ENCODE measurements around the gene CA5B. TPM values are rescaled to one million over a fixed set of nuclear protein-coding genes. Genes with fewer than 3 reads are reported as not detected.
"Not testable (repeated sequence)": the region's sequence is repeated elsewhere in the genome, so short reads cannot be mapped to it uniquely, and the experiment has no call there.

Gene CA5B
- total RNA-seq, 4 donors from 2014 or later: 7.2 to 14.0 (median 11.8) TPM

DNA sequence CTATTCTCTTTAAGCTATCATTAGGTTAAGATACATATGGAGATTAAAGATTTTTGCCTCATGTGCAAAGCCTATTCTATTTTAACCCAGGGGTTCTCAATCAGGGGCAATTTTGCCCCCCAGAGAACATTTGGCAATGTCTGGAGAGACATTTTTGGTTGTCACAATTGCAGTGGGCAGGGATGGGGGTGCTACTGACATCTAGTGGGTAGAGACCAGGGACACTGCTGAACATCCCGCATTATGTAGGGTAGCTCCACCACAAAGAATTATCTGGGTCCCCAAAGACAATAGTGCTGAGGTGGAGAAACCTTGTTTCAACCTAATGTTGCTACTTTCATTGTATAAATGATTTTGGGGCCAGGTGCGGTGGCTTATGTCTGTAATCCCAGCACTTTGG lies 13.2 kb upstream of the CA5B start:
- no peak for TF ChIP-seq CTCF (IDR thresholded peaks at IDR 0.05)
- H3K4me3 ChIP-seq (ENCODE audit: low read depth, poor library complexity, severe bottlenecking): no peak overlapping the region
- intact Hi-C loops (cut with DNase I; ENCODE audit: low total_unique reads): no loop called here
- no peak for DNase-seq (ENCODE audit: low spot score in 2 of 2)
- WGBS, 2 donors: 100% methylated on average over 2 of the region's 2 CpGs

- DNase-seq (ENCODE audit: low spot score in 2 of 2); H3K4me3 ChIP-seq (ENCODE audit: low read depth, poor library complexity, severe bottlenecking); intact Hi-C loops (cut with DNase I; ENCODE audit: low total_unique reads): not testable (repeated sequence)
- WGBS, 2 donors: 86 to 93% methylated on average over 4 of the region's 4 CpGs
These were observed 6.7 kb upstream of the CA5B start for GRCh38 chrX:15731368-15731767.

GRCh38 chrX:15737190-15737958 lies 696 bp upstream of the CA5B start:
- H3K4me3 ChIP-seq (ENCODE audit: low read depth, poor library complexity, severe bottlenecking): no peak overlapping the region
- TF ChIP-seq POLR2A (IDR thresholded peaks at IDR 0.05) (no peak), CTCF (IDR thresholded peaks at IDR 0.05) (no peak)
- DNase-seq (ENCODE audit: low spot score in 2 of 2): no peak
- WGBS, 2 donors: 7 to 19% methylated on average over 14 of the region's 14 CpGs
- intact Hi-C loops (cut with DNase I; ENCODE audit: low total_unique reads): no loop called here

DNA sequence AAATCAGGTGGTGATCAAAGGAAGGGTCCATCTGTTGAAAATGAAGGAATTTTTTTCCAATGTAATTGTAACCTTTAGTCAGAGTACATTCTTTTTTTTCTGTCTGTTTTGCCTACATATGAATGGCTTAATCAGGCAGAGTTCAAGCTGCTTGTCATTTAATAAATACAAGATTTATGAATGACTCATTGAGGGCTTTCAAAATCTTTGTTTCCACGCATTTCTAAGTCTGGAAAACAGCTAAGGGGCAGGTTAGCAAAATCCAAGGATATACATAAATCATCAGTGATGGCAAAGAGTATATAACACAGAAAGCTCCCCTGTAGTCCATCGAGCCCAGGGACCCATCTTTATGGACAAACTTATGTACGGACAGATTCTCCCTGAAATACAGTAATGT lies 1.8 kb downstream of the CA5B start:
- no peak overlapping the region for H3K4me3 ChIP-seq (ENCODE audit: low read depth, poor library complexity, severe bottlenecking)
- WGBS, 2 donors: 51 to 76% methylated on average over 3 of the region's 3 CpGs
- no peak for DNase-seq (ENCODE audit: low spot score in 2 of 2)
- TF ChIP-seq POLR2A (IDR thresholded peaks at IDR 0.05) (no peak), CTCF (IDR thresholded peaks at IDR 0.05) (no peak)
- intact Hi-C loops (cut with DNase I; ENCODE audit: low total_unique reads): no loop called here

DNA sequence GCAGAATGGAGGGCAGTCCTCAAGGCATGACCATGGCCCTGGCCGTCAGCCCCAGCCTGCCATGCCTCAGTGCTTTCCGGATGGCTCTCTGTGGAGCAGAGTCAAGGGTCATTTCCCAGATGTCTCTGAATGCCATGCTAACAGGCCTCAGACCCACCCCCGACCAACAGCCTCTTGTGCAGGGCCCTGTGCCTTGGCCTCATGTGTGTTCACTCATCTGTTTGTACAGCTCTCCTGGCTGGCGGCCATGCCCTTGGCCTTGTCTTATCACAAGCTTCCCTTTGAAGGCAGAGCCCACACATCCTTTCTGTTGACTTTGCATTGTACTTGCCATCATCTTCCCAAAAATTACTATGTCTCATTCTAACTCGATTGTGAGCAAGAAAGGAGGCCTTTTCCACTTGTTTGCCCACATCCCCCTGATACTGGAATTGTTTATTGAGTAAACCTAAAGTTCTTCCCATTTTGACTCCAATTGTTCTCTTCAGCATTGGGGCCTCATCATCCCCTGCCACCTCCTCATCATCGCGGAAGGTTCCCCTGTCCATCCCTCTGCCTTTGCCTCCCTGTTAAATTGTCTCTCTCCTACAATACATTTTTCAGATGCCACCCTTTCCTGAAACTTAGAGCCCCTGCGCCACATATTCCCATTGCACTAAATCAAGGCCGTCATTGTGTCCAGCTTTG lies 6.3 kb downstream of the CA5B start:
- intact Hi-C loops (cut with DNase I; ENCODE audit: low total_unique reads): no loop called here
- TF ChIP-seq POLR2A (IDR thresholded peaks at IDR 0.05): no peak
- TF ChIP-seq CTCF (IDR thresholded peaks at IDR 0.05): no peak
- DNase-seq (ENCODE audit: low spot score in 2 of 2): no peak
- no peak overlapping the region for H3K4me3 ChIP-seq (ENCODE audit: low read depth, poor library complexity, severe bottlenecking)
- 96 to 97% methylated on average over 7 to 9 of the region's 9 CpGs for WGBS, 2 donors

DNA sequence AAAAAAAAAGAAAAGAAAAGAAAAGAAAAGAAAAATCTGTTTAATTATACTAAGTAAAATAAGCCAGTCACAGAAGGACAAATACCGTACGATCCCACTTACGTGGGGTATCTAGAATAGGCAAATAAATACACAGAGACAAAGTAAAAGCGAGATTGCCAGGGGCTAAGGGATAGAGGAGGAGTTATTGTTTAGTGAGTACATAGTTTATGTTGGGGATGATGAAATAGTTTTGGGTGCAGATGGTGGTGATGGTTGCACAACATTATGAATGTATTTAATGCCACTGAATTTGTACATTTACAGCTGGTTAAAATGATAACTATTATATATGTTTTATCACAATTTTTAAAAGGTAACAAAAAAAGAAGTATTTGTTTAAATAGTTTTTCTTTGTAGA lies 7.1 kb downstream of the CA5B start:
- TF ChIP-seq POLR2A (IDR thresholded peaks at IDR 0.05) (no peak), CTCF (IDR thresholded peaks at IDR 0.05) (no peak)
- WGBS, 2 donors: 82 to 90% methylated on average over 4 of the region's 4 CpGs
- H3K4me3 ChIP-seq (ENCODE audit: low read depth, poor library complexity, severe bottlenecking): no peak overlapping the region
- intact Hi-C loops (cut with DNase I; ENCODE audit: low total_unique reads): no loop called here
- no peak for DNase-seq (ENCODE audit: low spot score in 2 of 2)

- WGBS, 2 donors: 77 to 84% methylated on average over 6 of the region's 6 CpGs
- DNase-seq (ENCODE audit: low spot score in 2 of 2); intact Hi-C loops (cut with DNase I; ENCODE audit: low total_unique reads); H3K4me3 ChIP-seq (ENCODE audit: low read depth, poor library complexity, severe bottlenecking): not testable (repeated sequence)
These were observed 8.6 kb downstream of the CA5B start for GRCh38 chrX:15746651-15747050.
